ENCODE results near the gene ZNF195.
A peak's percentile ranks its signal among the peaks of the same experiment; 100 is the strongest.
"Not testable (repeated sequence)": the region's sequence is repeated elsewhere in the genome, so short reads cannot be mapped to it uniquely, and the experiment has no call there.

The ZNF195 gene

GRCh38 chr11:3378426-3379423, at the start of gene ZNF195:
Gene ZNF195, minus strand, starts transcription at chr11:3379146. Its CDS starts 106 bp downstream, at chr11:3379040.
- DNase-seq = peak; percentile 97

DNA sequence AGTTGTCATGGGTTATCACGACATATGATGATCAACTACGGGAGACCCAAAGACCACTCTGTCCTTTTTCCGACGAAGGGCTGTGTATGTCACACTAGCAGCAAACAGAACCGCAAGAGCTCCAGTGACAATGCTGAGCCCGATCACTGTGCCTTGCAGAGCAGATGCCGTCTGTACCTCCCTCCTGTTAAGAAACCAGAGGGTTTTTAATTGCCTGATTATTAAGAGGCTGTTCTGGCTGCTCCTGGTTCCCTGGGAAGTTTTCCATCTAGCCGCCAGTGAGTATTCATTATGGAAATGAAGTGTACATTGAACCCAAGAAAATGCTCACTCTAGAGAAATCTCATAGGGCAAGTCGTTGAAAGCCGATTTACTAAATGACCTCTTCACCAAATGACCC, 49.1 kb upstream of the ZNF195 start:
- not testable (repeated sequence) for DNase-seq

DNA sequence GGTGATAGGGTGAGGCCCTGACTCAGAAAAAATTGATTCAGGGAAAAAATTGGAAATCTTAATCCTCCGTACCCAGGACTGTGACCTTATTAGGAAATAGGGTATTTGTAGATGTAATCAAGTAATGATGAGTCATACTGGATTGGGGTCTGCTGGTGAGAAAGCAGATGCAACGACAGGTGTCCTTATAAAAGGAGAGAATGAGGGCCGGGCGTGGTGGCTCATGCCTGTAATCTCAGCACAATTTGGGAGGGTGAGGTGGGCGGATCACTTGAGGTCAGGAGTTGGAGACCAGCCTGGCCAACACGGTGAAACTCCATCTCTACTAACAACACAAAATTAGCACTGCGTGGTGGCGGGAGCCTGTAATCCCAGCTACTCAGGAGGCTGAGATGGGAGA, 47.6 kb upstream of the ZNF195 start:
- not testable (repeated sequence) for DNase-seq

GRCh38 chr11:3423928-3424327, 45.0 kb upstream of the ZNF195 start:
- not testable (repeated sequence) for DNase-seq

GRCh38 chr11:3423138-3423731, 44.3 kb upstream of the ZNF195 start:
- DNase-seq = not testable (repeated sequence)

DNA sequence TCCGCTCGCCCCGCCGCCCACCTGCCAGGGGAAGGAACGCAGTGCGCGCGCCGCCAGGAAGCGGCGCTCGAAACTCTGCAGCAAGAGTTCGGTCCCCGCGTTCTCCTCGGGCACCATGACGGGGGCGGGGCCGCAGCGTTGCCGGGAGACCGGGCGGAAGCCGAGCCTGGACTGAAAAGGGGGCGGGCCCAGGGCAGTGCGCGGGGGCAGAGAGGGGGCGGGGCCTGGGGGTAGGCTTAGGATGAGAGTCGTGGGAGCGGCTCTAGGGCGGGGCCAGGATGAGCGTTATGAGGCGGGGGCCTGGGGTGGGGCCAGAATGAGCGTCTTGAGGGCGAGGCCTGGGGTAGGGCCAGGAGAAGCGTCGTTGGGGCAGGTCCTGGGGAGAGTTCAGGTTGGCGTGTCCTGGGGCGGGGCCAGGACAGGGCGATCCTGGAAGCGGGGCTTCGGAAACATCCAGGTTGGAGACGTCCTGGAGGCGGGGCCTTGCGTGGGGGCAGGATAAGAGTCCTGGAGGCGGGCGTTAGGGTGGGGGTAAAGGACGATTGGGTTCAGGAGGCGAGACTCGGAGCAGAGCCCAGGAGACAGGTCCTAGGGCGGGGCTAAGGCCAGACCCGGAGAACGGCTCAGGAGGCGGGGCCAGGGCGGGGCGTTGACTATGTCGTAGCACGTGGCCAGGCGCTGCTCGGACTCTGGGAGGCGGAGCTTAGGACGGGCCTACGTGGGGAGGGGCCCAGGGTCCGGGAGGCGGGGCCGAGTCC, 43.6 kb upstream of the ZNF195 start:
- peak; percentile 96 for DNase-seq

DNA sequence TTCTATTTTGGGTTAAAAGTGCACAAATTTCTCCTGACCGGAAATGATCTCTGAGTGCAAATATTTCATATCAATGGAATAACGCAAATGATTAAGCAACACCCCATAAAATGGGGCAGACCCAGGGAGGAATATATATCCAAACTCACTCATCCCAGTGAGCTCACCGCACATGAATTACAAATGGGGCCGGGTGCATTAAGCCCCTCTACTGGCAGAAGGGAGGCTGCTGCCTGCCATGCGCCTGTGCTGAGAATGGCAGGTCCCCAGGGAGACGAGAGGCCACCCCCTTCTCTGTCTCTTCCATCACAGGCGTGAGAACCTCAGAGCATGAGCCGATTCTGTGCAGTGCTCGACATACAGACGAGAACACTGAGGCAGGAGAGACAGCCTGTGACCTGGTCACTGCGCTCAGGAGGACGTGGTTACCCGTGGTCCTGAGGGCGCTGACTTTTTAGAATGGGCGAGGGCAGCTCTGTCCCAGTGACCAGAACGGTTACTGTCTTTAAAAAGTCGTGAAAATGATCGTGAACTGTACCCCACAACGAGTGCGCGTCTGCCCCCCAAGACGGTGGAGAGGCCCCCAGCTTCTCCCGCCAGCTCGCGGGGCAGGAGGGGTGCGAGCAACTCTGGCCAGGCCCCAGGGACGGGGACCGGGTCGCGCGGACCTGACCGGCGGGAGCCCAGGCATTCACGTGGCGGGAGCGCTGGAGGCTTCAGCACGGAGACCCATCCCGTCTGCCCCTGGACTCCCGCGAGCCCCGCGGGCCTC, 42.8 kb upstream of the ZNF195 start:
- DNase-seq = not testable (repeated sequence)

DNA sequence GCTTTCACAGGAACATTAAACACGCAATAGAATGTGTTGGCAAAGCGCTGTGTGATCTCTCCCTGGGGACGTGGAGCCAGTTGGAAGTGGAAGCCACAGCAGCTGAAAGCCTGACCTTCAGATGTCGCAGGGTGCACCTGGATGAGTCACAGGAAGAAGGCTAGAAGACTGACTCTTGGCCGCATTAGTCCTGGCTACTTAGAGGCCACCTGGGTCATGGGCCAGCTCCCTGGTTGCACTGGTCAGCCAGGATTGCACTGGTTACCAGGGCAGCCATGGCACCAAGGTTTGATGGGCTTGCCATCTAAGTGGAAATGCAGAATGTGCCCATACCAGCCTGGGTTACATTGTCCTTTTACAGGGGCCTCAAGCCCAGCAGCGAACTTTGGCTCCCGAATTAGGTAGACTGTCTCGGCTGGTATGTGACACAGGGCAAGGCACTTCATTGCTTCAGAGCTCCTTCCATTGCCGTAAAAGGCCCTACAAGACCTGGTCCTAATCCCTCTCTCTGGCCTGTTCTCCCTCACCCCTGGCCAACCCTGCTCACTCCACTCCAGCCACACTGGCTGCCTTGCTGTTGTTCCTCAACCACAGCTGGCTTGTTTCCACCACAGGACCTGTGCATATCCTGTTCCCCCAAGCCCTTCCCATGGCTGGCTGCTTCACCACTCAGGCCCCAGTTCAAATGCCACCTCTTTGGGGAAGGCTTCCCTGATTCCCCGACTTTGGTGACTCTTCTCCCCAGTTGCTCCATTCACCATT, 41.5 kb upstream of the ZNF195 start:
- DNase-seq = not testable (repeated sequence)

DNA sequence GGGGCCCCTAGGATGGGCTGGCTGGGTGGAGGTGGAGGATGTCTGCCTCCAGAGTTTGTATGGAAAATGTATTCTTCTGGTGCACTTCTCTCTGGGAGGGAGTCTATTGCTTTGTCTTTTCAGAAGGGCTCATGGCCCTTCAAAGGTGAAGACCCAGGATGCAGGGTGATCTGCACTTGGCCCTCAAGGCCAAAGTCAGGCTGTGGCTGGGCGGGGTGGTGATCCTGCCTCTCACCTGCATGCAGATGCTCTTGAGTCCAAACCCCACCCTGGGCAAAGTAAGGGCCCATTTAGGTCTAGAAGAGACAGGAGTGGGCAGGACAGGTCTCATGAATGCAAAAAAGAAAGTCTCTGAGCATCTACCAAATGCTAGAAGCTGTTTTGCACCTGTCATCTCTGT, 40.5 kb upstream of the ZNF195 start:
- not testable (repeated sequence) for DNase-seq

GRCh38 chr11:3417047-3417446, 38.1 kb upstream of the ZNF195 start:
- DNase-seq = peak; percentile 44

- not testable (repeated sequence) for DNase-seq
These were observed 36.4 kb upstream of the ZNF195 start for GRCh38 chr11:3415301-3415700.

GRCh38 chr11:3413666-3414065, 34.7 kb upstream of the ZNF195 start:
- DNase-seq = not testable (repeated sequence)

GRCh38 chr11:3412837-3413236, 33.9 kb upstream of the ZNF195 start:
- DNase-seq = no peak

- peak; percentile 55 for DNase-seq
These were observed 29.8 kb upstream of the ZNF195 start for GRCh38 chr11:3408722-3409121.

DNA sequence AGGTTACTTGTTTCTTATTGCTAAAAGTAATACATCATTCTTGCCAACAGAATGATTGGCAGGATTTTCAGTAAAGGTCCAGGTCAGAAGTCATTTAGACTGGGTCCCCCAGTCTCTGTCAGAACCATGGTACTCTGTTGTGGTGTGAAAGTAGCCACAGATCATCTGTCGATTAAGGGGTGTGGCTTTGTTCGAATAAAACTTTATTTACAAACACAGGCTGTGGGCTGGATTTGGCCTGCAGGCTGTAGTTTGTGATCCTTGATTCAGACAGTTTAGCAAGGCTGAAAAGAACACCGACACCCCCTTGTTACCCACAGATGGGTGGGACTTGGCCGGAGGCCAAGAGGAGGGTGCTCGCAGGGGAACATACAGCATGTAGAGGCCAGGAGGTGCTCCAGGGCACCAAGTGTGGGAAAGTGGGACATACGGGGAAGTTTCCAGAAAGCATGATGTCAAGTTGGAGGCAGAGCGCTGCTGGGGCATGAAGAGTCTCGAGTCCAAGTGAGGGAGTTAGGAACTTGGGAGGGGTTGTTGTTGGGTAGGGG, 29.2 kb upstream of the ZNF195 start:
- DNase-seq = not testable (repeated sequence)

GRCh38 chr11:3406937-3407336, 28.0 kb upstream of the ZNF195 start:
- DNase-seq = not testable (repeated sequence)

- DNase-seq = not testable (repeated sequence)
These were observed 27.4 kb upstream of the ZNF195 start for GRCh38 chr11:3406223-3406875.

DNA sequence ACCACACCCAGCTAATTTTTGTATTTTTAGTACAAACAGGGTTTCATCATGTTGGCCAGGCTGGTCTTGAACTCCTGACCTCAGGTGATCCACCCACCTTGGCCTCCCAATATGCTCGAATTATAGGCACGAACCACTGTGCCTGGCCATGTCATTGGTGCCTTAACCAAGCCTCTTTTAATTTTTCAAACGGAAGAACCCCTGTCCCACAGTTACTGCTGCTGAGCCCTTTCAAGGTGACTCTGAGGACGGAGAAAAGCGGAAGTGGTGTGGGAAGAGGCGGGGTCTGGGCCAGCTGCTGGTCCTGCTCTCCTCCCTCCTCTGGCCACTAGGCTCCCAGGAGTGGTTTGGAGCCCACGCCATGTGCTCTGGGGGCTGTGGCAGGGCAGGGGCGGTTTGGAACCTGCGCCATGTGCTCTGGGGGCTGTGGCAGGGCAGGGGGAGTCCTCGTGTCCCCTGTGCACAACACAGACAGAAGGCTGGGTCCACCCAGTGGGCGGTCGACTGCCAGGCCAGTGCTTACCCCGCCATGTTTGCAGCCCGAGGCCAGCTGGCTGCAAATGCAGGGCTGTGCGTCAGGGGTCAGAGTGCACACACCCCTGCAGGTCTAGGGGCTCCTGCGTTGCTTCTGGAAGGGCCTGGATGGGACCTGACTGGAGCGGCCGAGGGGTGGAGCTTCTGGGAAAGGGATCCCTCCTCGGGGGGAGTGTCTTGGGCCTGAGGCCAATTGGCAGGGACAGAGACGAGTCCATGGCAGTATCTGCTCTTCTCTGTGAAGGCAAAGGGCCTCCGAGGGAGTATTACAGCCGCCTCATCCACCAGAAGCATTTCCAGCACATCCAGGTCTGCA, 25.4 kb upstream of the ZNF195 start:
- DNase-seq = not testable (repeated sequence)

DNA sequence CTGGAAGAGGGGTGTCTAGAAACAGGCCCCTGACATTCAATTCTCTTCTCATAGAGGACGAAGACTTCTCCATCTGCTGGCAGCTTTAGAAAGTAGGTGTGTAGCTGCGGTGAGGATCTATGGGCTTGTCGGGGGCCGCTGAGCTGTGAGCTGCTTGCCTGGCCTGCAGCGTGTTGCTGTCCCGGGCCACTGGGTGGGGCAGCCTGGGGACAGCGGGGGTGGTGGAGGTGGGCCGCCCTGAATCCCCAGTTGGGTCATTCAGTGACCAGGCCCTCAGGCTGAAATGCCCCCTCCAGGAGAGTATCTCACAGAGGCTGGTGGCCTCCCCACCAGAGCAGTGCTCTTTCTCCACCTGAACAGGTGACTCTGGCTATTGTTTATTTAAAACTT, 23.9 kb upstream of the ZNF195 start:
- DNase-seq = not testable (repeated sequence)

Measured in inflammatory macrophage treated with lipopolysaccharide for 4 hours (primary cell).